Activated CD8-positive, alpha-beta T cell treated with anti-CD3 and anti-CD28 coated beads for 36 hours (primary cell): ENCODE measurements around the gene PCGF2. TPM values are rescaled to one million over a fixed set of nuclear protein-coding genes. Genes with fewer than 3 reads are reported as not detected.

Source experiments
- ATAC-seq: fragments of 200-7000 bp; cut with Tn5 transposase; one replicate; pipeline ENCODE4 v1.10.0; 2021; ENCODE audit warnings: mild to moderate bottlenecking, moderate library complexity
- CTCF ChIA-PET: fragments of 350-600 bp; sonication (Branson Sonifier 250); formaldehyde crosslinking; loops from one replicate; lab custom pipeline; 2021; ENCODE audit warnings: antibody characterized with exemption; lab: Charles Lee
- POLR2A ChIA-PET: fragments of 350-600 bp; sonication (Branson Sonifier 250); formaldehyde crosslinking; loops from one replicate; lab custom pipeline; 2021; ENCODE audit warnings: antibody characterized with exemption; lab: Charles Lee
- DNase-seq: peaks from one replicate; pipeline ENCODE4 v3.0.0-alpha.2; 2020
- H3K27ac Mint-ChIP-seq: one replicate; pipeline ENCODE4 v1.8.0; 2021; ENCODE audit warnings: mild to moderate bottlenecking, mixed read lengths
- H3K27me3 Mint-ChIP-seq: one replicate; pipeline ENCODE4 v1.8.0; 2021; ENCODE audit warnings: mixed read lengths
- H3K36me3 Mint-ChIP-seq: one replicate; pipeline ENCODE4 v1.8.0; 2021; ENCODE audit warnings: low read depth, mixed read lengths
- H3K4me1 Mint-ChIP-seq: one replicate; pipeline ENCODE4 v1.8.0; 2021; ENCODE audit warnings: low read depth, mixed read lengths
- H3K4me3 Mint-ChIP-seq: one replicate; pipeline ENCODE4 v1.8.0; 2021; ENCODE audit warnings: mild to moderate bottlenecking, moderate library complexity, mixed read lengths
- H3K9me3 Mint-ChIP-seq: one replicate; pipeline ENCODE4 v1.8.0; 2021; ENCODE audit warnings: mixed read lengths
- intact Hi-C: fragments of 100-400 bp; cut with micrococcal nuclease; formaldehyde crosslinking; loops from one replicate; pipeline ENCODE4 v1.10.0; 2022
- total RNA-seq, 2 experiments: library from RNA; stranded (reverse); gene quantifications; one replicate each; pipeline ENCODE4 v1.2.3, GENCODE V29; 2021
- TF ChIP-seq, protein P1 (sequence below): fragments of 200-600 bp; IDR thresholded peaks from one replicate; pipeline ENCODE4 v1.8.0; 2022; ENCODE audit warnings: antibody characterized with exemption, mild to moderate bottlenecking

The PCGF2 gene
- total RNA-seq, 2 experiments from 2014 or later: 0.50 to 1.2 TPM

DNA sequence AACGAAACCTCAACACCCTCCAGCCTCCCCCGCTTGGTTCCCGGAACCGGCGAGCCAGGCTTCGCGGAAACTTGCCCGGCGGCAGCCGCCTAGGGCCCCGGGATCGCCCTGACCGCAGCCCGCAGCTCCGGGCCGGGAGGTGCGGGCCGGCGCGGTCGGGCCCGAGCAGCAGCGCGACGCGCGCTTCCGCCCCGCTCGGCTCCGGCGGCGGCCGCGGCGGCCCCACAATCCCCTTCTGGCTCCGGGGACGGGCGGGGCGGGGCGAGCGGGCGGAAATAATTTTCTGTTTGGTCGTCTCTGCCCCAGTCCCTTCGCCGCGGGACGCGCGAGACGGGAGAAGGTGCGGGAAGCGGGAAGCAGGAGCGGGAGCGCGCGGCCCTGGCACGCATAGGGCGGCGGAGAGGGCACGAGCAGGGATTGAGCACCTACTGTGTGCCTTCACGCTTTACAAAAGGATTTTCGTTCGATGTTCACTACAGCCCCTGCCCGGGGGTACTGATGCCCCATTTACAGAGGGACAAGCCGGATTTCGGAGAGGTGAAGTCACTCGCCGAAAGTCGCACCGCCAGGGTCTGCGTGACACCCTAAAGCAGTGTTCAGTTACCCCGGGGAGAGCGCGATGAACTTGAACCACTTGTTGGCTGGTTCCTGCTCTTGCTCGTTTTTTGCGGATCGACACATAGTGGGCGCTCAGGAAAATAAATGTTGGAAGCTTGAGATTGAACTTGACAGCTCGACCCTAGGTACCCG, 45.8 kb downstream of the PCGF2 start:
- Mint-ChIP-seq H3K9me3 (no peaks in the 10 kb centered on the region), H3K27me3 (no peaks in the 10 kb centered on the region), H3K27ac (peak overlapping the region; percentile 98), H3K4me1 (peaks cover 38% of the 10 kb centered on the region), H3K4me3 (peak overlapping the region; percentile 90), H3K36me3 (peaks cover 22% of the 10 kb centered on the region)
- TF ChIP-seq, protein P1, sequence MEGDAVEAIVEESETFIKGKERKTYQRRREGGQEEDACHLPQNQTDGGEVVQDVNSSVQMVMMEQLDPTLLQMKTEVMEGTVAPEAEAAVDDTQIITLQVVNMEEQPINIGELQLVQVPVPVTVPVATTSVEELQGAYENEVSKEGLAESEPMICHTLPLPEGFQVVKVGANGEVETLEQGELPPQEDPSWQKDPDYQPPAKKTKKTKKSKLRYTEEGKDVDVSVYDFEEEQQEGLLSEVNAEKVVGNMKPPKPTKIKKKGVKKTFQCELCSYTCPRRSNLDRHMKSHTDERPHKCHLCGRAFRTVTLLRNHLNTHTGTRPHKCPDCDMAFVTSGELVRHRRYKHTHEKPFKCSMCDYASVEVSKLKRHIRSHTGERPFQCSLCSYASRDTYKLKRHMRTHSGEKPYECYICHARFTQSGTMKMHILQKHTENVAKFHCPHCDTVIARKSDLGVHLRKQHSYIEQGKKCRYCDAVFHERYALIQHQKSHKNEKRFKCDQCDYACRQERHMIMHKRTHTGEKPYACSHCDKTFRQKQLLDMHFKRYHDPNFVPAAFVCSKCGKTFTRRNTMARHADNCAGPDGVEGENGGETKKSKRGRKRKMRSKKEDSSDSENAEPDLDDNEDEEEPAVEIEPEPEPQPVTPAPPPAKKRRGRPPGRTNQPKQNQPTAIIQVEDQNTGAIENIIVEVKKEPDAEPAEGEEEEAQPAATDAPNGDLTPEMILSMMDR: no peak
- ChIA-PET POLR2A (interaction anchor here (0.6 to 18.4 kb wide), 9 partner anchors 9 to 180 kb away, joined by 3 to 390 read pairs (median 10); partner anchors contain the start of genes CISD3, EPOP and PSMB3), CTCF (interaction anchor here (0.9 to 2.9 kb wide), 3 partner anchors 26 to 33 kb away, joined by 3 to 16 read pairs (median 7); no protein-coding TSS in a partner anchor)
- DNase-seq: peak; percentile 86
- intact Hi-C loops: no loop called here
- peak; percentile 6 for ATAC-seq

- intact Hi-C loops: loop anchor here (2.0 kb wide), 1 partner anchor 25 kb away; no protein-coding TSS in a partner anchor
- H3K9me3 Mint-ChIP-seq: no peaks in the 10 kb centered on the region
- ChIA-PET CTCF (interaction anchor here (0.9 to 2.9 kb wide), 4 partner anchors 25 to 143 kb away, joined by 3 to 16 read pairs (median 5); no protein-coding TSS in a partner anchor), POLR2A (interaction anchor here (1.0 to 18.4 kb wide), 9 partner anchors 10 to 181 kb away, joined by 3 to 390 read pairs (median 10); partner anchors contain the start of genes CISD3, EPOP and PSMB3)
- peaks cover 14% of the 10 kb centered on the region for H3K36me3 Mint-ChIP-seq
- ATAC-seq: peak; percentile 73
- TF ChIP-seq, protein P1: no peak
- peaks cover 39% of the 10 kb centered on the region for H3K4me1 Mint-ChIP-seq
- H3K27me3 Mint-ChIP-seq: no peaks in the 10 kb centered on the region
- peak overlapping the region; percentile 69 for H3K4me3 Mint-ChIP-seq
- peak overlapping the region; percentile 94 for H3K27ac Mint-ChIP-seq
- peak; percentile 95 for DNase-seq
Observed at GRCh38 chr17:38701504-38702165, 46.5 kb downstream of the PCGF2 start.

GRCh38 chr17:38698760-38699159, 49.4 kb downstream of the PCGF2 start:
- Mint-ChIP-seq H3K9me3 (no peaks in the 10 kb centered on the region), H3K36me3 (peaks cover 4% of the 10 kb centered on the region), H3K27me3 (no peaks in the 10 kb centered on the region), H3K4me3 (no peak overlapping the region), H3K27ac (peak overlapping the region; percentile 29), H3K4me1 (peaks cover 45% of the 10 kb centered on the region)
- TF ChIP-seq, protein P1: no peak
- intact Hi-C loops: loop anchor here (5.0 kb wide), 1 partner anchor 34 kb away; the partner anchor contains the start of gene CISD3
- ATAC-seq (no peak), DNase-seq (no peak)
- POLR2A ChIA-PET: interaction anchor here (1.1 to 9.1 kb wide), 3 partner anchors 13 to 53 kb away, joined by 4 to 112 read pairs (median 4); partner anchors contain the start of gene EPOP
- CTCF ChIA-PET: interaction anchor here (1.1 to 4.8 kb wide), 3 partner anchors 19 to 38 kb away, joined by 3 to 32 read pairs (median 3); no protein-coding TSS in a partner anchor

DNA sequence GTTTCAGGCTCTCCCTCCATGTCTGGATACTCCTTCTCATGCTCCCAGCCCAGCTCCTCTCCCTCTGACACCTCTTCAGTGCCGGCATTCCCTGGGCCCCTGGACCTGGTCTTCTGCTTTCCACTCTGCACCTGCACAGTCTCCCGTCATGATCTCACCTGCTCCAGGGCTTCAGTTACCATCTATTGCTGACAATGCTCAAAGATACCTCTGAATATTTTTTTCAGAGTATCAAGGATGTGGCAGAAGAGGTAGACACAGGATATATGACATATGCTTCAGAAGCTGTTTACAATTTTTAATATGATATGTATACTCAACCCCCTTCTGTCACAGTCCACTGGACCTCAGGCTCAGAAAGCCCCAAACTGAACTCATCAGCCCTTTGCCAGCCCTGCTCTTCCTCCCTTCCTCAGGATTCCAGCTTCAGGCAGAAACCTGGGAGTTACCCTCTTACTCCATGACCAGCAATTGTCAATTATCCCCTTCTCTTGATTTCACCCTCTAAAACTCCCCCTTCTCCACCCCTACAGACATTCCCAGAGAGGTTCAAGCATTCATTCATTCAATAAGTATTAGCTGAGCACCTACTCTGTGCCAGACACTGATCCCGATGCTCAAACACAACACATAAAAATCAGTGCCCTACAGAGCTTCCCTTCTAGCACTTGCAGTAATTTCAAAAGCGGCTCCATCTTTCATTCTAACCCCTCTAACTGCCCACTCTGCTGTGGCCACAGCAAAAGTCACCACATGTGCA, 50.9 kb downstream of the PCGF2 start:
- H3K27me3 Mint-ChIP-seq: no peaks in the 10 kb centered on the region
- intact Hi-C loops: loop anchor here (5.0 kb wide), 1 partner anchor 35 kb away; the partner anchor contains the start of gene CISD3
- no peaks in the 10 kb centered on the region for H3K9me3 Mint-ChIP-seq
- DNase-seq: no peak
- ChIA-PET CTCF (interaction anchor here (1.1 to 4.8 kb wide), 5 partner anchors 17 to 47 kb away, joined by 3 to 32 read pairs (median 11); no protein-coding TSS in a partner anchor), POLR2A (interaction anchor here (0.6 to 3.2 kb wide), 3 partner anchors 21 to 267 kb away, joined by 3 to 10 read pairs (median 3); no protein-coding TSS in a partner anchor)
- H3K4me1 Mint-ChIP-seq: peaks cover 45% of the 10 kb centered on the region
- H3K4me3 Mint-ChIP-seq: no peak overlapping the region
- peak overlapping the region; percentile 21 for H3K27ac Mint-ChIP-seq
- ATAC-seq: no peak
- H3K36me3 Mint-ChIP-seq: no peaks in the 10 kb centered on the region
- TF ChIP-seq, protein P1: peak; percentile 15
